Mucosa of descending colon (tissue), 3 donors: Measurements from ENCODE around the gene ERGIC1. TPM values are rescaled to one million over a fixed set of nuclear protein-coding genes. Genes with fewer than 3 reads are reported as not detected.
A peak's percentile ranks its signal among the peaks of the same experiment; 100 is the strongest.

Experiments used
- ATAC-seq: fragments of 200-7000 bp; cut with Tn5 transposase; one replicate; pipeline ENCODE4 v1.9.1; 2020; ENCODE audit warnings: mild to moderate bottlenecking, moderate library complexity
- DNase-seq, 3 donors: peaks; one replicate each; pipeline ENCODE4 v3.0.0-alpha.2; 2020
- H3K36me3 ChIP-seq: fragments of 200-600 bp; one replicate; pipeline ENCODE4 v1.8.0; 2021; ENCODE audit warnings: low read depth, mild to moderate bottlenecking
- H3K4me1 ChIP-seq: fragments of 200-600 bp; one replicate; pipeline ENCODE4 v1.8.0; 2021; ENCODE audit warnings: low read depth, mild to moderate bottlenecking
- H3K4me3 ChIP-seq: fragments of 200-600 bp; one replicate; pipeline ENCODE4 v1.8.0; 2021; ENCODE audit warnings: mild to moderate bottlenecking
- H3K9me3 ChIP-seq: fragments of 200-600 bp; one replicate; pipeline ENCODE4 v1.8.0; 2021; ENCODE audit warnings: mild to moderate bottlenecking
- intact Hi-C, 2 donors: fragments of 100-400 bp; cut with DNase I in 1 of 2; cut with micrococcal nuclease in 1 of 2; formaldehyde crosslinking; loops; one replicate each; pipeline versions ENCODE4 v1.11.0 to v1.11.1; 2022; cut with DNase I, micrococcal nuclease
- total RNA-seq, 3 donors: library from RNA; stranded (reverse); fragmentation: NEBNext Ultra II Directional in 2 of 3; extraction: Animal tissue kit (Norgen Biotek cat#: 25700) in 2 of 3; gene quantifications; one replicate each; pipeline versions ENCODE4 v1.2.1 to v1.2.4, GENCODE V29; 2021 to 2023
- TF ChIP-seq, protein P1 (sequence below): fragments of 200-600 bp; IDR thresholded peaks from one replicate; pipeline ENCODE4 v1.8.0; 2022; ENCODE audit warnings: antibody characterized with exemption, mild to moderate bottlenecking
- donor health status: DM: no; HTN: no; CAD: no; lungs with moderate emphysema.
- donor health status: DM: no; HTN: no; CAD: no.
- donor health status: DM: no; HTN: yes; CAD: no.

The ERGIC1 gene
- total RNA-seq, 3 donors from 2014 or later: 153 to 222 (median 199) TPM

DNA sequence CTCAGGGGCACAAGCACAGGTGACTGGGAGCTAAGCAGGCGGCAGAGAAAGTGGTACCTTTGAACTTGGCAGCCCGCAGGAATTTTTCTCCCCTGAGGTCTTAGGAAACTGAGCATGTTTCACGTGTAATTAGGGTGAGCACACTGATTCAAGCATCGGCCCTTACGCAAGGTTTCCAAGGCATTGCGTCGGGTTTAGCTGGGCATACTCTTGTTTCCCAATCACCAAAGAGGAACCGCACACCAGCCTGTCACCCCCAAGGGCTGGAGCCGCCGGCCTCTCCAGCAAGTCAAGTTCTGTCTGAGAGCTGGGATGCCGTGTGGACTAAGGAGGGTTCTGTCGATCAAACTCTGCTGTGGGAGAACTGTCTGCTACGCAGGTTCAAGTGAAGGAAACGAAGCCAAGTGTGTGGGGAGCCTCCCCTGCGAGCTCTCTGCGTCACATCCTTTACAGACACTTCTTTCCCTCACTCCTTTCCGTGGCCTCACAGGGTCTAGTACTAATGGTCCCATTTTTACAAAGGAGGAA, 53.0 kb downstream of the ERGIC1 start:
- H3K4me3 ChIP-seq: no peak overlapping the region

DNA sequence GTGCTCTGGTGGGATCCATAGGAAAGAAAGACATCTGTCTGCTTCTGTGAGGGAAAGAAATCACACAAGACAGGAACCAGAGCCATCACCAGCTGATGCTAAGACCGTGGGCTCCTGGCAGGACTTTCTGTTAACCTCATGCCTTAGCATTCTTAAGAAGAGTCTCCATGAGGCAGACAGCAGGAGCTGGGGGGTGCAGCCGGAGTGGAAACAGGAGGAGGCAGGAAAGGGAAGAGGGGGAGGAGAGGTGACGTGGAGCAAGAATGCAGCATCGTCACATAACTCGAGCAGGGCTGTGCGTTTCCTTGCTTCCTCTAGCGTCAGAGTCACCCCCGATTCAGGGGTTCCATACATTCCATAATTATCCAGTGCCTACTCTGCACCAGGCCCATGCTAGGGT, 53.6 kb downstream of the ERGIC1 start:
- intact Hi-C loops: no loop called here
- H3K9me3 ChIP-seq: no peaks in the 10 kb centered on the region
- TF ChIP-seq, protein P1, sequence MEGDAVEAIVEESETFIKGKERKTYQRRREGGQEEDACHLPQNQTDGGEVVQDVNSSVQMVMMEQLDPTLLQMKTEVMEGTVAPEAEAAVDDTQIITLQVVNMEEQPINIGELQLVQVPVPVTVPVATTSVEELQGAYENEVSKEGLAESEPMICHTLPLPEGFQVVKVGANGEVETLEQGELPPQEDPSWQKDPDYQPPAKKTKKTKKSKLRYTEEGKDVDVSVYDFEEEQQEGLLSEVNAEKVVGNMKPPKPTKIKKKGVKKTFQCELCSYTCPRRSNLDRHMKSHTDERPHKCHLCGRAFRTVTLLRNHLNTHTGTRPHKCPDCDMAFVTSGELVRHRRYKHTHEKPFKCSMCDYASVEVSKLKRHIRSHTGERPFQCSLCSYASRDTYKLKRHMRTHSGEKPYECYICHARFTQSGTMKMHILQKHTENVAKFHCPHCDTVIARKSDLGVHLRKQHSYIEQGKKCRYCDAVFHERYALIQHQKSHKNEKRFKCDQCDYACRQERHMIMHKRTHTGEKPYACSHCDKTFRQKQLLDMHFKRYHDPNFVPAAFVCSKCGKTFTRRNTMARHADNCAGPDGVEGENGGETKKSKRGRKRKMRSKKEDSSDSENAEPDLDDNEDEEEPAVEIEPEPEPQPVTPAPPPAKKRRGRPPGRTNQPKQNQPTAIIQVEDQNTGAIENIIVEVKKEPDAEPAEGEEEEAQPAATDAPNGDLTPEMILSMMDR: no peak
- no peaks in the 10 kb centered on the region for H3K4me1 ChIP-seq
- ATAC-seq (peak; percentile 25), DNase-seq (no peak)
- H3K4me3 ChIP-seq: no peak overlapping the region
- no peaks in the 10 kb centered on the region for H3K36me3 ChIP-seq

More for the DNA sequence above, 53.0 kb downstream of the ERGIC1 start:
- DNase-seq: peak in 1 of 3 donors; percentile 67
- TF ChIP-seq, protein P1: no peak
- peak; percentile 41 for ATAC-seq
- intact Hi-C loops: no loop called here
- no peaks in the 10 kb centered on the region for H3K9me3 ChIP-seq
- H3K4me1 ChIP-seq: no peaks in the 10 kb centered on the region
- H3K36me3 ChIP-seq: no peaks in the 10 kb centered on the region

DNA sequence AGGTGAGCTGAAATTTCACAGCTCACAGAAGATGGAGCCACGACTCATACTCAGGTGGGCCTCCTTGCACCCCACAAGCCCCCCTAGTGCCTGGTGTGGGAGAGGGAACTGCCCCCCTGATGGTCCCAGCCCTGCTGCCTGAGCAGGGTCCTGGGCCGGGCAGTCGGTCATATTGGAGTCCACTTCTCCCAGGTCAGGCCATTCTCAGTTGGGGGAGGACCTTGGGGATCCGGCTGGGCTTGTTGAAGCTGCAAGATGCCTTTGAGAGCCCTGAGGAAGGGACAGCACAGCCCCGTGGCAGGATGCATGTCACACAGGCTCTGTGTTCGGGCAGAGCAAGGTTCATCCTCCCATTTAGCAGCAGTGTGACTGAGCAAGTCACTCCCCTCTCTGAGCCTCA, 56.6 kb downstream of the ERGIC1 start:
- no peaks in the 10 kb centered on the region for H3K36me3 ChIP-seq
- H3K4me1 ChIP-seq: no peaks in the 10 kb centered on the region
- no peak for ATAC-seq
- intact Hi-C loops: no loop called here
- H3K9me3 ChIP-seq: no peaks in the 10 kb centered on the region
- no peak overlapping the region for H3K4me3 ChIP-seq
- peak in 1 of 3 donors; percentile 33 for DNase-seq
- TF ChIP-seq, protein P1: no peak

DNA sequence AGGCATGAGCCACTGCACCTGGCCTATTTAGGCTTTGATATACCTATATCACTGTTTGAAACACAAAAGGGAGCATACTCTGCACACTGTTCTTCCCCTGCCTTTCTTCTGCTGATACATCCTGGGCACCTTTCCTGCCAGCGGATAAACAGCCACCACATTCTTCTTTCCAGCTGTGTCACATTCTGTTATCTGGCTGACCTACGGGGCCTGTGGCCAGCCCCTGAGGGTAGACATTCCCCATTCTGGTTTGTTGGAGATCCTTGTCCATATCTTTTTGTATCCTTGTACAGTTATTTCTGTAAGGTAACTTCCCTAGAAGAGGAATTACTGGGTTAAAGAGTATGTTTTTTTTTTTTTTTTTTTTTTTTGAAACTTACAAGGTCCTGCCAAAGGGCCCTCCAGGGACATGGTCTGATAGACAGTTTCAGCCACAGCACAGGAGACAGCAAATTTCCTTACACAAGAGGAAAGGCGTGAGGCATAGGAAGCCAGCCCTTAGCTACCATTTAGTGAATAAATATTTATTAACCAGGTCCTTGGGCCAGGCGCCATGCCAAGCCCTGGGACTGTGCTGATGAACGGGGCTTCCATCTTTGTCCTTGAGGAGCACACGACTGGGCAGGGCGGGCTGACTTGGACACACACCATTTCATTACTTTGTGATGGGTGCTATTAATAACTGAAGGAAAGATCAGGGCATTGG, 57.8 kb downstream of the ERGIC1 start:
- H3K4me1 ChIP-seq: no peaks in the 10 kb centered on the region
- peak; percentile 16 for ATAC-seq
- no peaks in the 10 kb centered on the region for H3K9me3 ChIP-seq
- intact Hi-C loops: no loop called here
- H3K4me3 ChIP-seq: no peak overlapping the region
- H3K36me3 ChIP-seq: no peaks in the 10 kb centered on the region
- TF ChIP-seq, protein P1: no peak
- DNase-seq: peak in 1 of 3 donors; percentile 64

DNA sequence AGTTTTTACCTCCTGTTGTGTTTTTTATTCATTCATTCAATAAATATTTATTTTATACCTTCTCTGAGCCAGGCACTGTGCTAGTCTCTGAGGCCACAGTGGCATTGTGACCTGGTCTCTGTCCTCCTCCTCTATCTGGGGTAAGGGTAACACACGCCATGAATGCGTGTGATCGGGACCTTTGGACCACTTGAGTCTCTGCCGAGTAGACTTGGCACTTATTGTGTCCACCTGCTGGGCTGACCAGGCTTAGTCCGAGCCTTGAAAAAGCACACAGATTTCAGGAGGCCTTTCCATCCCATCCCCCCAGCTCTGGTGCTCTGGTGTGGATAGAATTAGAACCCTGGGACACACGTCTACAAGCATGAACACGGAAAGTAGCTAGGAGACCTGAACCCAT, 58.7 kb downstream of the ERGIC1 start:
- DNase-seq (no peak), ATAC-seq (peak; percentile 14)
- intact Hi-C loops: no loop called here
- Histone ChIP-seq H3K36me3 (no peaks in the 10 kb centered on the region), H3K4me3 (no peak overlapping the region), H3K4me1 (no peaks in the 10 kb centered on the region), H3K9me3 (no peaks in the 10 kb centered on the region)
- TF ChIP-seq, protein P1: no peak
